Ovary (tissue), 3 donors: Measurements from ENCODE around the gene SEMA3E.

Source experiments
- POLR2A ChIP-seq: fragments of 450-650 bp; IDR thresholded peaks from one replicate; pipeline ENCODE4 v1.6.1; 2017; ENCODE audit warnings: antibody characterized with exemption, mild to moderate bottlenecking, moderate library complexity
- TF ChIP-seq, protein P1 (sequence below), 3 donors: fragments of 450-650 bp in 2 of 3; fragments of 200-600 bp in 1 of 3; IDR thresholded peaks; one replicate each; pipeline versions ENCODE4 v1.5.1 to v1.8.0; 2016 to 2022; ENCODE audit warnings: antibody characterized with exemption in 3 of 3, mild to moderate bottlenecking in 1 of 3
- donor health status: DM: no; HTN: no; CAD: no.

GRCh38 chr7:83697804-83698530 lies 49.0 kb upstream of the SEMA3E start:
- TF ChIP-seq, protein P1, sequence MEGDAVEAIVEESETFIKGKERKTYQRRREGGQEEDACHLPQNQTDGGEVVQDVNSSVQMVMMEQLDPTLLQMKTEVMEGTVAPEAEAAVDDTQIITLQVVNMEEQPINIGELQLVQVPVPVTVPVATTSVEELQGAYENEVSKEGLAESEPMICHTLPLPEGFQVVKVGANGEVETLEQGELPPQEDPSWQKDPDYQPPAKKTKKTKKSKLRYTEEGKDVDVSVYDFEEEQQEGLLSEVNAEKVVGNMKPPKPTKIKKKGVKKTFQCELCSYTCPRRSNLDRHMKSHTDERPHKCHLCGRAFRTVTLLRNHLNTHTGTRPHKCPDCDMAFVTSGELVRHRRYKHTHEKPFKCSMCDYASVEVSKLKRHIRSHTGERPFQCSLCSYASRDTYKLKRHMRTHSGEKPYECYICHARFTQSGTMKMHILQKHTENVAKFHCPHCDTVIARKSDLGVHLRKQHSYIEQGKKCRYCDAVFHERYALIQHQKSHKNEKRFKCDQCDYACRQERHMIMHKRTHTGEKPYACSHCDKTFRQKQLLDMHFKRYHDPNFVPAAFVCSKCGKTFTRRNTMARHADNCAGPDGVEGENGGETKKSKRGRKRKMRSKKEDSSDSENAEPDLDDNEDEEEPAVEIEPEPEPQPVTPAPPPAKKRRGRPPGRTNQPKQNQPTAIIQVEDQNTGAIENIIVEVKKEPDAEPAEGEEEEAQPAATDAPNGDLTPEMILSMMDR (IDR thresholded peaks at IDR 0.05): no peak
- no peak for TF ChIP-seq POLR2A
